Osteoblast (primary cell): ENCODE results near the gene PCP4. TPM values are rescaled to one million over a fixed set of nuclear protein-coding genes. Genes with fewer than 3 reads are reported as not detected.

Experiments used
- DNase-seq: peaks from one replicate; pipeline ENCODE4 v3.0.0; 2011; ENCODE audit warnings: low spot score, mixed read lengths; ENCODE audit not compliant: insufficient read length; ENCODE audit errors: missing footprints
- H2AFZ ChIP-seq: 2 replicates; pipeline ENCODE4 v1.6.0; 2011; ENCODE audit warnings: mild to moderate bottlenecking, low read length
- H3K27ac ChIP-seq: 2 replicates; pipeline ENCODE4 v1.5.1; 2011; ENCODE audit warnings: mild to moderate bottlenecking, low read depth, low read length, moderate library complexity
- H3K27me3 ChIP-seq: 2 replicates; pipeline ENCODE4 v1.6.0; 2012; ENCODE audit warnings: mild to moderate bottlenecking, control low read depth, inconsistent platforms, low read length, moderate library complexity; ENCODE audit not compliant: insufficient read depth
- H3K36me3 ChIP-seq: 2 replicates; pipeline ENCODE4 v1.5.1; 2011; ENCODE audit warnings: mild to moderate bottlenecking, low read length, control low read depth, moderate library complexity; ENCODE audit not compliant: insufficient read depth
- H3K4me1 ChIP-seq: 2 replicates; pipeline ENCODE4 v1.5.1; 2011; ENCODE audit warnings: mild to moderate bottlenecking, low read length, control low read depth, moderate library complexity; ENCODE audit not compliant: insufficient read depth
- H3K4me2 ChIP-seq: 2 replicates; pipeline ENCODE4 v1.6.0; 2011; ENCODE audit warnings: mild to moderate bottlenecking, low read length; ENCODE audit not compliant: insufficient read depth
- H3K4me3 ChIP-seq: fragments of 200-600 bp; sonication (generic); 3 replicates; pipeline ENCODE4 v1.5.1; 2012; ENCODE audit warnings: mild to moderate bottlenecking, low read length, inconsistent platforms; ENCODE audit not compliant: insufficient read depth
- H3K79me2 ChIP-seq: 2 replicates; pipeline ENCODE4 v1.6.0; 2012; ENCODE audit warnings: mild to moderate bottlenecking, low read length, control low read depth, inconsistent platforms; ENCODE audit not compliant: insufficient read depth
- H3K9me3 ChIP-seq: 2 replicates; pipeline ENCODE4 v1.5.1; 2011; ENCODE audit warnings: low read depth, low read length, control low read depth
- H4K20me1 ChIP-seq: 2 replicates; pipeline ENCODE4 v1.6.0; 2012; ENCODE audit warnings: mild to moderate bottlenecking, low read length, control low read depth; ENCODE audit not compliant: insufficient read depth
- total RNA-seq: library from RNA; depleted of rRNA; stranded (reverse); fragments of >200 nt; gene quantifications from 2 replicates; pipeline ENCODE4 v1.2.3, GENCODE V29; 2012
- TF ChIP-seq, protein P1 (sequence below): IDR thresholded peaks from 2 replicates; pipeline ENCODE4 v1.5.1; 2011; ENCODE audit warnings: mild to moderate bottlenecking, low read depth, low read length, moderate library complexity; ENCODE audit errors: extremely low read depth

PCP4 gene
- total RNA-seq, 1 donor, result not detected

DNA sequence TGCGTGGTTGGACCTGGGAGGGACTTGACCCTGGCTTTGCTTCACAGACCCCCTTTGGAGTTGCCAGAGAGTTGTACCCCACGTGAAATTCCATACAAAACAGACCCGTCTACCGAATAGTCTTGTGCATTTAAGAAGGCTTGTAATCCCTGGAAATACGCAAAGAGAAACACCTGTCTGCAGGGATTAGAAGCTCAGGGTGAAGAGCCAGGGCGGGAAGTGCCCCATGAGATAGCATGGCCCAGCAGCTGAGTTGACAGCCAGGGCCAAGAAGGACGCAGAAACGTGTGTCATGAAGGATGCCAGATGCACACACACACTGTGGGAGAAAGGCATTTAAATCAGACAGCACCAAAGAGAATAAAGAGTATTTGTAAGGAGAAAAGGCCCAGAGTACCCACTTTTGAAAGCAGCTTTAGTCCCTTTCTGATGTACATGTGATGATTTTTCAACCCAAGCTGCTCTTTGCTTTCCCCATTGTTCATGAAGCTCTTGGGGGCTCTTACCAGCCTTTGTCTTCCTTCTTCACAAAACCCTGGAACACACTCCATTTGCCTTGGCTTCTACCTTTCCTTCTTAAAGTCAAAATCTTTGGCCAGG, 46.6 kb downstream of the PCP4 start:
- no peaks in the 10 kb centered on the region for H4K20me1 ChIP-seq
- no peaks in the 10 kb centered on the region for H3K27me3 ChIP-seq
- H3K36me3 ChIP-seq, result no peaks in the 10 kb centered on the region
- TF ChIP-seq, protein P1, sequence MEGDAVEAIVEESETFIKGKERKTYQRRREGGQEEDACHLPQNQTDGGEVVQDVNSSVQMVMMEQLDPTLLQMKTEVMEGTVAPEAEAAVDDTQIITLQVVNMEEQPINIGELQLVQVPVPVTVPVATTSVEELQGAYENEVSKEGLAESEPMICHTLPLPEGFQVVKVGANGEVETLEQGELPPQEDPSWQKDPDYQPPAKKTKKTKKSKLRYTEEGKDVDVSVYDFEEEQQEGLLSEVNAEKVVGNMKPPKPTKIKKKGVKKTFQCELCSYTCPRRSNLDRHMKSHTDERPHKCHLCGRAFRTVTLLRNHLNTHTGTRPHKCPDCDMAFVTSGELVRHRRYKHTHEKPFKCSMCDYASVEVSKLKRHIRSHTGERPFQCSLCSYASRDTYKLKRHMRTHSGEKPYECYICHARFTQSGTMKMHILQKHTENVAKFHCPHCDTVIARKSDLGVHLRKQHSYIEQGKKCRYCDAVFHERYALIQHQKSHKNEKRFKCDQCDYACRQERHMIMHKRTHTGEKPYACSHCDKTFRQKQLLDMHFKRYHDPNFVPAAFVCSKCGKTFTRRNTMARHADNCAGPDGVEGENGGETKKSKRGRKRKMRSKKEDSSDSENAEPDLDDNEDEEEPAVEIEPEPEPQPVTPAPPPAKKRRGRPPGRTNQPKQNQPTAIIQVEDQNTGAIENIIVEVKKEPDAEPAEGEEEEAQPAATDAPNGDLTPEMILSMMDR, result no peak
- H3K9me3 ChIP-seq, result no peaks in the 10 kb centered on the region
- no peaks in the 10 kb centered on the region for H3K79me2 ChIP-seq
- no peak overlapping the region for H2AFZ ChIP-seq
- H3K4me3 ChIP-seq, result no peak overlapping the region
- DNase-seq, result peak; percentile 15
- H3K4me1 ChIP-seq, result no peaks in the 10 kb centered on the region
- H3K4me2 ChIP-seq, result no peak overlapping the region
- no peak overlapping the region for H3K27ac ChIP-seq

DNA sequence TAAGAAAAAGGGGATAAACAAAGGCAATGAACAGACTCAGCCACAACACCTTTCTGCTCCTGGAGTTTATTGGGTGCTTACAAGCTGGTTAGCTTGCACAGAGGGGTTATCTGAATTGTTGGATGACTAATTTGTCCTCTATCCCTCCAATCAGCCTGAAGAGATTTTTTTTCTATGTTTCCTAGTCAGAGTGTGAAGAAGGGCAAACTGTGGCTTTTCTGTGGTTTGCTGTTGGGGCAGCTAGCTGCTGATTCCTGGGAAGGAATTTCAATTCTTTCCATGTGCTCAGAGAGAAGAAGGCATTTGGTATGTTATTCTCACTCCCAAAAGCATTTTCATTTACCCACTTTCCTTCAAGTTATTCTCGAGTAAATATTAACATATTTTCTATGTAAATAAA, 48.6 kb downstream of the PCP4 start:
- TF ChIP-seq, protein P1, result no peak
- no peaks in the 10 kb centered on the region for H3K36me3 ChIP-seq

DNA sequence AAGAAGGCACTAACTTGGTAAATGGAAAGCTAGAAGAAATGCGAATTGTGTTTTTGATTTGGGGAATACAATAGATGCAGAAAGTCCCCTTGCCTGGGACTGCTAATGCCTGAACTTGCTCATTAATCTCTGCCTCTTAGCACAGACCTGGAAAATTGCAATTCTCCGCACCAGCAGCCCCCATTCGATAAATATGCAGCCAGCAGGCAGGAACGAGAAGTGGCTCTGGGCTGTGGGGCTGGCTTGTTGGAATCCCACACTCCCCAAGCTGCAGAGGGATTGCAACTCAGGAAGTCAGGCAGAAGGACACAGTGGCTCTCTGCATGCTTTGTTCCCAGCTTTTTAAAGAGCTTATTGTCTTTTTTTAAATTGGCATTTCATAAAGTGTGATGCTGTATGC, 51.3 kb downstream of the PCP4 start:
- Histone ChIP-seq H3K27me3 (no peaks in the 10 kb centered on the region), H2AFZ (no peak overlapping the region), H3K9me3 (peaks cover 3% of the 10 kb centered on the region), H3K4me3 (no peak overlapping the region), H4K20me1 (no peaks in the 10 kb centered on the region), H3K27ac (no peak overlapping the region), H3K4me1 (no peaks in the 10 kb centered on the region), H3K79me2 (no peaks in the 10 kb centered on the region), H3K4me2 (no peak overlapping the region), H3K36me3 (no peaks in the 10 kb centered on the region)
- TF ChIP-seq, protein P1, result no peak
- DNase-seq, result peak; percentile 6

More for the DNA sequence above, 48.6 kb downstream of the PCP4 start:
- H2AFZ ChIP-seq, result no peak overlapping the region
- peaks cover 3% of the 10 kb centered on the region for H3K9me3 ChIP-seq
- no peaks in the 10 kb centered on the region for H3K27me3 ChIP-seq
- DNase-seq, result no peak
- no peak overlapping the region for H3K4me3 ChIP-seq
- no peak overlapping the region for H3K4me2 ChIP-seq
- no peak overlapping the region for H3K27ac ChIP-seq
- no peaks in the 10 kb centered on the region for H3K79me2 ChIP-seq
- no peaks in the 10 kb centered on the region for H3K4me1 ChIP-seq
- H4K20me1 ChIP-seq, result no peaks in the 10 kb centered on the region

DNA sequence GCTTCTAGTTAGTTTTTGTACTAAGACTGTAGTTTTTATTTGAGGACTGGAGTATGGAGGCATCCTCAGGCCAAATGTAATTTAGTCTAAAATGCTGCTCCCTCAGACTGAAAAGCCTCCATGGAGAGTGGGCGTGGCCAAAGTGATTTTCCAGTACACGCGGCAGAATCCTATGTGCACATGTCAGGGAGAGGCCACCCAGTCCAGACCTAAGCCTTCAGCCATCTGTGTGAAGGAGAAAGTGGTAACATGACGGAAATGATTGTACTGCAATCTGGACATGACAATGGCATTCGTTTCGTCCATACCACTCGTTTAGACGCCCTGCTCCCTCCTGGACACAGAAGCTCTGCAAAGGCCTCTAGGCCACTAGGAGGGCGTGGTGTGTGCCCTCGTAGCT, 56.2 kb downstream of the PCP4 start:
- no peak overlapping the region for H2AFZ ChIP-seq
- no peak overlapping the region for H3K4me3 ChIP-seq
- H3K9me3 ChIP-seq, result peaks cover 3% of the 10 kb centered on the region
- no peaks in the 10 kb centered on the region for H3K79me2 ChIP-seq
- H3K4me1 ChIP-seq, result no peaks in the 10 kb centered on the region
- no peaks in the 10 kb centered on the region for H3K27me3 ChIP-seq
- TF ChIP-seq, protein P1, result no peak
- H4K20me1 ChIP-seq, result no peaks in the 10 kb centered on the region
- no peak overlapping the region for H3K4me2 ChIP-seq
- DNase-seq, result no peak
- no peaks in the 10 kb centered on the region for H3K36me3 ChIP-seq
- H3K27ac ChIP-seq, result no peak overlapping the region
